HG02885 (cell line): ENCODE data around the gene PTCD2.
A peak's percentile ranks its signal among the peaks of the same experiment; 100 is the strongest.

ENCODE experiments used
- ATAC-seq: cut with Tn5 transposase; IDR thresholded peaks from one replicate; pipeline ENCODE4 v1.9.1; 2021; ENCODE audit warnings: mild to moderate bottlenecking; ENCODE audit not compliant: unreplicated experiment, poor library complexity

The PTCD2 gene

GRCh38 chr5:72295539-72295938 lies 24.6 kb upstream of the PTCD2 start:
- ATAC-seq: no peak

GRCh38 chr5:72296256-72296655 lies 23.9 kb upstream of the PTCD2 start:
- no peak for ATAC-seq

- peak; percentile 39 for ATAC-seq
These were observed 22.0 kb upstream of the PTCD2 start for GRCh38 chr5:72298136-72298535.

GRCh38 chr5:72298711-72299110 lies 21.5 kb upstream of the PTCD2 start:
- no peak for ATAC-seq

- ATAC-seq: no peak
These were observed 19.4 kb upstream of the PTCD2 start for GRCh38 chr5:72300590-72301339.

- peak; percentile 68 for ATAC-seq
These were observed 18.6 kb upstream of the PTCD2 start for GRCh38 chr5:72301557-72301956.

- ATAC-seq: no peak
These were observed 18.0 kb upstream of the PTCD2 start for GRCh38 chr5:72302171-72302570.

- ATAC-seq: no peak
These were observed 14.7 kb upstream of the PTCD2 start for GRCh38 chr5:72305194-72306142.

- ATAC-seq: no peak
These were observed 12.6 kb upstream of the PTCD2 start for GRCh38 chr5:72307573-72307967.

- peak; percentile 92 for ATAC-seq
These were observed 12.0 kb upstream of the PTCD2 start for GRCh38 chr5:72307968-72308852.

GRCh38 chr5:72308853-72309191 lies 11.4 kb upstream of the PTCD2 start:
- no peak for ATAC-seq

GRCh38 chr5:72313141-72313540 lies 7.0 kb upstream of the PTCD2 start:
- ATAC-seq: no peak

- no peak for ATAC-seq
These were observed 5.5 kb upstream of the PTCD2 start for GRCh38 chr5:72314571-72315172.

- ATAC-seq: peak; percentile 2
These were observed 668 bp upstream of the PTCD2 start for GRCh38 chr5:72319435-72319975.

- ATAC-seq: no peak
These were observed 4.1 kb downstream of the PTCD2 start for GRCh38 chr5:72324189-72324825.

GRCh38 chr5:72325566-72326305 lies 5.6 kb downstream of the PTCD2 start:
- no peak for ATAC-seq

- ATAC-seq: no peak
These were observed 6.1 kb downstream of the PTCD2 start for GRCh38 chr5:72326306-72326649.

GRCh38 chr5:72328172-72328571 lies 8.0 kb downstream of the PTCD2 start:
- no peak for ATAC-seq

- ATAC-seq: no peak
These were observed 10.5 kb downstream of the PTCD2 start for GRCh38 chr5:72330712-72331111.
